ENCODE results near the gene LRRC8D. TPM values are rescaled to one million over a fixed set of nuclear protein-coding genes. Genes with fewer than 3 reads are reported as not detected.

LRRC8D gene
- total and polyA plus RNA-seq, 2 of the 4 experiments (the other 2 are of a cell fraction): 34.1 to 35.3 TPM

GRCh38 chr1:89802051-89802450 is 18.8 kb upstream of the LRRC8D start:
- DNase-seq: no peak
- ChIA-PET CTCF (no interaction called here), POLR2A (ENCODE audit: unreplicated experiment) (no interaction called here)
- no peak overlapping the region for H2AK9ac ChIP-seq (replicated peaks; ENCODE audit: low read depth, low read length, poor library complexity)
- H3K9me1 ChIP-seq (ENCODE audit: insufficient read depth, low read length): no peaks in the 10 kb centered on the region; the same call in 1 of the 2 replicates
- H3K56ac ChIP-seq (ENCODE audit: extremely low read depth, insufficient read depth, low read length): no peak overlapping the region
- H3K4ac ChIP-seq (ENCODE audit: low read depth, low read length): no peak overlapping the region
- intact Hi-C loops (cut with micrococcal nuclease): no loop called here
- H4K5ac ChIP-seq (ENCODE audit: low read depth, low read length): no peak overlapping the region
- H3K9me3 ChIP-seq (ENCODE audit: control insufficient read depth, insufficient read depth, low read length): no peaks in the 10 kb centered on the region
- H2BK120ac ChIP-seq (ENCODE audit: low read depth, low read length): no peak overlapping the region
- no peak overlapping the region for H3K27ac ChIP-seq (ENCODE audit: insufficient read depth, low read length)
- H4K91ac ChIP-seq (ENCODE audit: insufficient read depth, low read depth, low read length): no peak overlapping the region
- H3K36me3 ChIP-seq (ENCODE audit: control insufficient read depth, insufficient read depth, low read length): no peaks in the 10 kb centered on the region
- no peak overlapping the region for H2BK15ac ChIP-seq (ENCODE audit: low read depth, low read length)
- no peak overlapping the region for H3K4me3 ChIP-seq (ENCODE audit: insufficient read depth, low read depth, low read length)
- no peak overlapping the region for H3K4me2 ChIP-seq (ENCODE audit: low read depth, low read length)
- no peak overlapping the region for H4K8ac ChIP-seq (ENCODE audit: low read depth in 2 of 2, low read length in 2 of 2)
- no peaks in the 10 kb centered on the region for H3K4me1 ChIP-seq (ENCODE audit: control insufficient read depth, insufficient read depth, low read length)
- H2AK5ac ChIP-seq (ENCODE audit: low read depth, low read length): no peak overlapping the region
- in situ Hi-C loops (cut with MboI; ENCODE audit: low sequenced_read_pairs): loop anchor here (5.0 kb wide), 1 partner anchor 190 kb away; no protein-coding TSS in a partner anchor
- dilution Hi-C loops (cut with HindIII; ENCODE audit: low sequenced_read_pairs, unreplicated experiment): no loop called here
- no peak overlapping the region for H2BK20ac ChIP-seq (ENCODE audit: low read depth, low read length)
- TF ChIP-seq SMC3 (IDR thresholded peaks at IDR 0.05; ENCODE audit: low read depth, low read length) (no peak), RCOR1 (IDR thresholded peaks at IDR 0.05; ENCODE audit: insufficient replicate concordance, low read length) (no peak), RAD21 (IDR thresholded peaks at IDR 0.05; ENCODE audit: low read length) (no peak), POLR2A (IDR thresholded peaks at IDR 0.05; ENCODE audit: low read depth, low read length) (no peak), CTCF (conservative IDR thresholded peaks at IDR 0.05; ENCODE audit: low read depth, low read length) (no peak), CHD1 (IDR thresholded peaks at IDR 0.05; ENCODE audit: low read depth, low read length) (no peak), BHLHE40 (IDR thresholded peaks at IDR 0.05; ENCODE audit: low read depth, low read length) (no peak), USF2 (IDR thresholded peaks at IDR 0.05; ENCODE audit: low read depth, low read length) (no peak), RFX5 (IDR thresholded peaks at IDR 0.05; ENCODE audit: low read depth, low read length) (no peak), FOS (IDR thresholded peaks at IDR 0.05; ENCODE audit: low read depth, low read length) (no peak)
- no peak overlapping the region for H3K23ac ChIP-seq (ENCODE audit: low read depth, low read length)
- no peaks in the 10 kb centered on the region for H3K79me1 ChIP-seq (ENCODE audit: low read depth in 1 of 2, low read length in 2 of 2)
- no peaks in the 10 kb centered on the region for H4K20me1 ChIP-seq (ENCODE audit: insufficient read depth, low read length)
- H3K18ac ChIP-seq (ENCODE audit: low read depth, low read length): no peak overlapping the region
- no peak for ATAC-seq (ENCODE audit: low read depth)
- no peak overlapping the region for H3K14ac ChIP-seq (replicated peaks; ENCODE audit: low read depth, low read length)
- H2BK5ac ChIP-seq (ENCODE audit: low read depth, low read length, poor library complexity, severe bottlenecking): no peak overlapping the region
- WGBS, 2 experiments (ENCODE audit: extremely low coverage in 2 of 2, insufficient read length in 1 of 2): no CpG with 5 or more reads among the region's 2 CpGs
- H3K9ac ChIP-seq (ENCODE audit: low read depth, low read length): no peak overlapping the region
- no TSS peak for BruUV-seq (replicated peaks)
- no peak overlapping the region for H2AFZ ChIP-seq (replicated peaks; ENCODE audit: low read length, poor library complexity)
- H3K27me3 ChIP-seq (ENCODE audit: control insufficient read depth, insufficient read depth, low read length): no peaks in the 10 kb centered on the region
